Memory B cell (primary cell): ENCODE results near the gene TRIM38.
"Not testable (repeated sequence)": the region's sequence is repeated elsewhere in the genome, so short reads cannot be mapped to it uniquely, and the experiment has no call there.

Experiments
- ATAC-seq: fragments of 150-1000 bp; cut with Tn5 transposase; 2 replicates; pipeline ENCODE4 v1.10.0; 2021; ENCODE audit warnings: low read depth, mild to moderate bottlenecking, moderate library complexity
- DNase-seq, 2 donors: peaks; one replicate each; pipeline ENCODE4 v3.0.0; 2022; ENCODE audit warnings: low spot score in 2 of 2
- H3K27ac Mint-ChIP-seq: one replicate; pipeline ENCODE4 v1.8.0; 2022; ENCODE audit warnings: mild to moderate bottlenecking, moderate library complexity, mixed read lengths
- H3K27me3 Mint-ChIP-seq: one replicate; pipeline ENCODE4 v1.8.0; 2022; ENCODE audit warnings: mixed read lengths
- H3K36me3 Mint-ChIP-seq: one replicate; pipeline ENCODE4 v1.8.0; 2022; ENCODE audit warnings: mild to moderate bottlenecking, mixed read lengths
- H3K4me1 Mint-ChIP-seq: one replicate; pipeline ENCODE4 v1.8.0; 2022; ENCODE audit warnings: mixed read lengths
- H3K4me3 Mint-ChIP-seq: one replicate; pipeline ENCODE4 v1.8.0; 2022; ENCODE audit warnings: mild to moderate bottlenecking, moderate library complexity, mixed read lengths
- H3K9me3 Mint-ChIP-seq: one replicate; pipeline ENCODE4 v1.8.0; 2022; ENCODE audit warnings: mixed read lengths

TRIM38 gene

DNA sequence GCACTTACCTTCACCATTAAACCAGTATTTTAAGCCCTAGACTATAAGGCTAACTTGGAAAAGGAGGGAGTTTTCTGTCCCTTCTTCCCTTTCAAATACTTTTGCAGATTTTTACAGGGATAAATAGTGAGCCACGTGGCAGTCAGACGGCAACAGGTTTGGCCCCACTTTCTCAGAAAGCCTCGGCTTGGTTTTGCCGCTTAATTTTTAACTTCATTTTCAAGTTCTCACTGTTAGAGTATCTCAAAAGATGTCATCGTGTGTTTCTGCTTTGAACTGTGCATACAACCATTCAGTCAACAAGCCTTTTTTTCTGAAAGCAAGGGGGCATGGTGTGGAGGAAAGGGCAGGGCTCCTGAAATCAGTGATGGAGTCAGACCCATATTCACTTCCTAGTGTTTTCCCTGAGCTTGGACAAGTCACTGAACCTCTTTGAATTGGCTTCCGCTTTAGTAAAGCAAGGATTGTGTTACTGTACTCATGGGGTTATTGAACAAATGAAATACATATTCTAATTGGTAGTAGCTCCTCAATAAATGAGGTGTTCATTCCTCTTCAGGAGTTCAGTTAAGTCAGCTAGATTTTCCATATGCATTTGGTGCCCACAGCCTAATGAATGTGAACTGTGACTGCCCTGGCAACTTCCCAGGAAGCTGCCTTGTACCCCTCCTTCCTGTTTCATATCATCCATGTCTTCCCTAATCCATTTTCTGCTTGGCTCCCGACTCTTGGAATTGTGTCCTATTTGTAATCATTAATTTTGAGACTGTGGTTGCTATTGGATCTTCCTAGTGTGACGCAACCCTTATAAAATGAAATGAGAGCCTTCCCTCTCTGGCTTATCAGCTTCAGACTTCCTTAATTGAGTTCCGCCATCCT, 31.8 kb upstream of the TRIM38 start, which contains the start of gene SLC17A2:
Gene SLC17A2 (minus strand): TSS at position 160 of the 879 bp plus-strand sequence. CDS start 4,895 bp downstream, outside the sequence.
- Mint-ChIP-seq H3K9me3 (no peaks in the 10 kb centered on the region), H3K4me1 (no peaks in the 10 kb centered on the region), H3K27me3 (peaks cover 4% of the 10 kb centered on the region), H3K4me3 (no peak within 1 kb of the TSS), H3K27ac (no peak within 1 kb of the TSS), H3K36me3 (no peaks in the 10 kb centered on the region)
- ATAC-seq, result no peak
- DNase-seq, result no peak

DNA sequence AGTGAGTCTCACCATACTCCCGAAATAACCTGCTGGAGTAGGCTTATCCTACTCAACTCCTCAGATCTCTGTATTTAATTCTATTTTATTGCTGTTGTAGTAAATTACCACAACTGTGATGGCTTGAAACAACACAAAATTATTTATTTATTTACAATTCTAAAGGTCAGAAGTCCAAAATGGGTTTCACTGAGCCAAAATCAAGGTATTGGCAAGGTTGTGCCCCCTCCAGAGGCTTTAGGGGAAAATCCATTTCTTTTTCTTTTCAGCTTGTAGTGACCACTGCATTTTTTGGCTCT, 31.2 kb upstream of the TRIM38 start:
- Mint-ChIP-seq H3K4me1 (no peaks in the 10 kb centered on the region), H3K4me3 (no peak overlapping the region), H3K27ac (no peak overlapping the region), H3K36me3 (no peaks in the 10 kb centered on the region), H3K9me3 (no peaks in the 10 kb centered on the region), H3K27me3 (peaks cover 4% of the 10 kb centered on the region)
- no peak for ATAC-seq
- DNase-seq, result no peak

DNA sequence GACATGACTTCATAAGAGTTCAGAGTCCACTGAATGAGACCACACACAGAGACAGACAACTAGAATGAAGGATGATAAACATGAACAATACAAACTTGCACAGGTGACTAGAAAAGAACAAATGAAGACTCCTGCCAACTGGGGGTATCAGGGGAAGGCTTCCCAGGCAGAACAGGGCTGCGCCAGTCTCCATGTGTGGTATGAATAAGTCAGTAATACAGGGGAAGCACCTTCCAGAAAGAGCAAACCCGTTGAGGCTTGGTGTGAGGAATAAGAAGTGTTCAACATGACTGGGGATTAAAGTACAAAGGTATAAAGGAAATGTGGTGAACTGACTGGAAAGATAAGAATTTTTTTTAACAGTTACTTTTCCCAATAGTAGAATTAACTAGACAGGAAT, 28.4 kb upstream of the TRIM38 start:
- H3K27me3 Mint-ChIP-seq, result peaks cover 4% of the 10 kb centered on the region
- no peaks in the 10 kb centered on the region for H3K4me1 Mint-ChIP-seq
- DNase-seq, result no peak
- no peak for ATAC-seq
- H3K27ac Mint-ChIP-seq, result no peak overlapping the region
- H3K4me3 Mint-ChIP-seq, result no peak overlapping the region
- H3K36me3 Mint-ChIP-seq, result no peaks in the 10 kb centered on the region
- no peaks in the 10 kb centered on the region for H3K9me3 Mint-ChIP-seq

DNA sequence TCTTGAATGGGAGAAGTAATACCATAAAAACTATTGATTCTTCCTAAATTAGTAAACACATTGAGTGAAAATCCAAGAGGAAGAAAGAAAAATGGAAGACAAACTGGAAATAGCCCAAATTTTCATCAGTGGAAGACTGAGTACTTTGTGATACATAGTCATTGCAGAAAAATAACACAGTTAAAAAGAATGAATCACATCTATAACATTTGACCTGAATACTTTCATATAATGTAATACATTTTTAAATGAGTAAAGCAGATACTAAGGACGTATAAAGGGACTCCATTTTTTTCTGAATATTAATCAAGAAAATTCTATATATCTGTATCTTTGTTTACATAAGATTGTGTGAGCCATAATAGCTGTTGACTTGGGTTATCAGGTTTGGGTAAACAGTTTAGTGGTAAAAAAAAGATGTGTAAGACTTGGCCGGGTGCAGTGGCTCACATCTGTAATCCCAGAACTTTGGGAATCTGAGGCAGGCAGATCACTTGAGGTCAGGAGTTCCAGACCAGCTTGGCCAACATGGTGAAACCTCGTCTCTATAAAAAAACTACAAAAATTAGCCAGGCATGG, 27.8 kb upstream of the TRIM38 start:
- ATAC-seq (no peak), DNase-seq (no peak)
- no peaks in the 10 kb centered on the region for H3K9me3 Mint-ChIP-seq
- H3K36me3 Mint-ChIP-seq, result no peaks in the 10 kb centered on the region
- H3K27ac Mint-ChIP-seq, result no peak overlapping the region
- H3K4me3 Mint-ChIP-seq, result no peak overlapping the region
- H3K4me1 Mint-ChIP-seq, result no peaks in the 10 kb centered on the region
- H3K27me3 Mint-ChIP-seq, result peaks cover 4% of the 10 kb centered on the region

DNA sequence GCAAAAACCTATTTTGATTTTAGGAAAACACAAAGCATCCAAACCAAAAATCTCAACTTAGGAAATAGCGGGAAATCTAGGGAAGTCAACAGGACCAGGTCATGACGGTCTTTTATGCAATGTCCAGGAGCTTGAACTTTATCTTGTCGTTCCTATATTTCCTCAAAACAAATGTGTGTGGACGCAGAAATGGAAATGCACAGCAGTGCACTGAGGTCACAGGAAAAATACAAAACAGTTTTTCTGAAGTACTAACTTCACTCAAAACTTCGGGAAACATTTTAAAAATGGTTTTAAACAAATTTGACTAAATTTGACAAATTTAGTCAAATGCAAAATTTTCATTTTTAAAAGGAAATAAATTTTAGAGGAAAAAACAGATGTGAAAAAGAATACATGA, 26.6 kb upstream of the TRIM38 start:
- Mint-ChIP-seq H3K9me3 (no peaks in the 10 kb centered on the region), H3K36me3 (no peaks in the 10 kb centered on the region), H3K27me3 (peaks cover 4% of the 10 kb centered on the region), H3K4me1 (no peaks in the 10 kb centered on the region), H3K27ac (no peak overlapping the region), H3K4me3 (no peak overlapping the region)
- ATAC-seq (no peak), DNase-seq (no peak)

DNA sequence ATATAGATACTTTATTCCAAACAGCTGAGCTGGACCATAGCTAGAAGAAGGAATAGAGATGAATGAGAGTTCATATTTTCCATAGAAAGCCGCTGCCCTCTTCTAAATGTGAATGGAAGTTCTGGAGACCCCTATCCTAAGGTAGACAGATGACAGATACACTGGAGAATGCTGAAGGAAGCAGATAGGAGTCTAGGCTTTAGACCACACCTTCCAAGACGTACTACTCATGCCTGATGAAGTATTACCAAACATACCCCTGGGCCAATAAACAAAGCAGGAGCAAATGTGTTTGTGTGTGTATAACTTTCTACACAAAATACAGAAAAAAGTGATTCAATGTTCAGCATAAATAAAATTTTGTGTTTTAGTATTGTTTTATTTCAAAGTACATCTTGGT, 23.0 kb upstream of the TRIM38 start:
- Mint-ChIP-seq H3K36me3 (no peaks in the 10 kb centered on the region), H3K27ac (no peak overlapping the region), H3K27me3 (peaks cover 1% of the 10 kb centered on the region), H3K9me3 (no peaks in the 10 kb centered on the region), H3K4me1 (peaks cover 3% of the 10 kb centered on the region), H3K4me3 (no peak overlapping the region)
- no peak for ATAC-seq
- no peak for DNase-seq

DNA sequence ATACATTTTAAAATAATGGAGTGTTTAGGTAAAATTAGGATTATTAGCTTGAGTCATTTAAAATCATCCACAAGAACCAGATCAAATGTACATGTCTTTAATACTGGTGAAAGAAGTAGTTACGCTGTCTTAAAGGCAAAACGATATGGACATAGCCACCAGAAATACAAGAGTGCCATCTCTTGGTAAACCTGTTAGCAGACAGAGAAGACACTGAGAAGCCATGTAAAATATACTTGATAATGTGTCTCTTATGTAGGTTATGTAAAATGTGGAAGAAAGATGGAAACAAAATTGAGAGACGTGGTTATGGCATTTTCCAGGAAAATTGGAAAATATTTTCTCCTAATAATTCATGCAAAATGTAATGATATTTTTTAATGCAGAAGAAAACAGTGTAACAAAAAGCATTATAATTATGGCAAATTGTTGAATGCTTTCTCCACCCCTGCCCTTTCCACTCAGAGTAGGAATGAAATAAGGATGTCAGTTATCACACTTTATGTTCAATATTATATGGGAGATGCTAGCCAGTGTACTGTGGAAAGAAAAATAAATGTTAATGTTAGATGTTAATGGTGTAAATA, 19.9 kb upstream of the TRIM38 start:
- Mint-ChIP-seq H3K27ac (no peak overlapping the region), H3K27me3 (no peaks in the 10 kb centered on the region), H3K4me1 (peaks cover 11% of the 10 kb centered on the region), H3K9me3 (peaks cover 3% of the 10 kb centered on the region), H3K4me3 (no peak overlapping the region), H3K36me3 (peaks cover 4% of the 10 kb centered on the region)
- DNase-seq, result no peak
- ATAC-seq, result peak; percentile 73

DNA sequence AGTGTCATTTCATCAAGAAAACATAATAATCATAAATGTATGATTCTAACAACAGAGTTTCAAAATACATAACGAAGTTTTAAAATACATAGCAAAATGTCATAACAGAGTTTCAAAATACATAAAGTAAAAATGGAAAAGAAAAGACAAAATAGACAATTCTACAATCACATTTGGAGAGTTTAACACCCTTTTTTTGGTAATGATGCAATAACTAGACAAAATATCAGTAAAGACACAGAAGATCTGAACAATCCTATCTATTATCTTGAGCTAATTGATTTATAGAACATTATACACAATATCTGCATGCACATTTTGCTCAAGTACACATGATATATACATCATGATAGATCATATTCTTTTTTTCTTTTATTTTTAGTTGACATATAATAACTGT, 18.7 kb upstream of the TRIM38 start:
- Mint-ChIP-seq H3K4me3 (no peak overlapping the region), H3K27me3 (no peaks in the 10 kb centered on the region), H3K4me1 (peaks cover 11% of the 10 kb centered on the region), H3K27ac (no peak overlapping the region), H3K36me3 (peaks cover 4% of the 10 kb centered on the region), H3K9me3 (peaks cover 3% of the 10 kb centered on the region)
- no peak for ATAC-seq
- no peak for DNase-seq

DNA sequence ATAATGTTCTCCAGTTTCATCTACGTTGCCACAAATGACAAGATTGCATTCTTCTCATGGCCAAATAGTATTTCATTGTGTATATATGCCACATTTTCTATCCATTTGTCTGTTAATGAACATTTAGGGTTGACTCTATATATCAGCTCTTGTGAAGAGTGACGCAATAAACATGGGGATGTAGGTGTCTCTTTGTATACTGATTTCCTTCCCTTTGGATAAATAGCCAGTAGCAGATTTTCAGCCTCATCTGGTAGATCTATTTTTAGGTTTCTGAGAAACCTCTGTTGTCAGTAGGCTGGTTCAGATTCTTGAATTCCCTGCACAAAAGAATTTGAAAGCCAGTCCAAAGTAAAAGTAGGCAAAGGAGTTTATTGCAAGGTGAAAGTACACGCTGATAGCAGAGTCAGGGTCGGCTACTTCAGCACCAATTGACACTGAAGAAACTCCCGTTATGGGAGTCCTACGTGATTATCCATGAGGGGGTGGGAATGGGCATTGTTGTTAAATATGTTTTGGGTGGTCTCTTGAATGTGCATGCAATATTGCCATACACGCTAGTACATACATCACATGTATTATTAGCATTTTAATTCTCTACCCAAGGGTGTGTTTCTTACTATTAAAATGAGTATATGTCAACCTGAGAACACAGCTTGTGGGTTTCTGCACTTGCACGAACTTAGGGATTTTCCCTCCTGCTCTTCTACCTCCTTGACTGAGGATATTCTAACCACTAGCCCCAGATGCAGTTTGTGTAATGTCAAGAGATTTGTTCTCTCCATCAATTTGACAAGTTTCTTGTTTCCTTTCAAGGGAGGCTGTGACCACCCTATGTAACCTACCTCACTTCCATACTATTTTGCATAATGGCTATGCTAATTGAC, 17.7 kb upstream of the TRIM38 start:
- Mint-ChIP-seq H3K4me3 (no peak overlapping the region), H3K36me3 (peaks cover 4% of the 10 kb centered on the region), H3K27me3 (no peaks in the 10 kb centered on the region), H3K4me1 (peaks cover 11% of the 10 kb centered on the region), H3K9me3 (peaks cover 3% of the 10 kb centered on the region), H3K27ac (no peak overlapping the region)
- DNase-seq (no peak), ATAC-seq (no peak)

DNA sequence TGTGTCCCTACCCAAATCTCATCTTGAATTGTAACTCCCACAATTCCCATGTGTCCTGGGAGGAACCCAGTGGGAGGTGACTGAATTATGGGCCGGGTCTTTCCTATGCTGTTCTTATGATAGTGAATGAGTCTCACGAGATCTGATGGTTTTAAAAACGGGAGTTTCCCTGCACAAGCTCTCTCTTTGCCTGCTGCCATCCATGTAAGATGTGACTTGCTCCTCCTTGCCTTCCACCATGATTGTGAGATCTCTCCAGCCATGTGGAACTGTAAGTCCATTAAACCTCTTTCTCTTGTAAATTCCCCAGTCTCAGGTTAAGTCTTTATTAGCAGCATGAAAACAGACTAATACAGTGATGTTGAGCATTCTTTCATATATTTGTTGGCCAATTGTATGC, 16.9 kb upstream of the TRIM38 start:
- ATAC-seq, H3K27me3 Mint-ChIP-seq, H3K36me3 Mint-ChIP-seq, DNase-seq, H3K9me3 Mint-ChIP-seq, H3K27ac Mint-ChIP-seq, H3K4me3 Mint-ChIP-seq: not testable (repeated sequence)
- peaks cover 11% of the 10 kb centered on the region for H3K4me1 Mint-ChIP-seq

DNA sequence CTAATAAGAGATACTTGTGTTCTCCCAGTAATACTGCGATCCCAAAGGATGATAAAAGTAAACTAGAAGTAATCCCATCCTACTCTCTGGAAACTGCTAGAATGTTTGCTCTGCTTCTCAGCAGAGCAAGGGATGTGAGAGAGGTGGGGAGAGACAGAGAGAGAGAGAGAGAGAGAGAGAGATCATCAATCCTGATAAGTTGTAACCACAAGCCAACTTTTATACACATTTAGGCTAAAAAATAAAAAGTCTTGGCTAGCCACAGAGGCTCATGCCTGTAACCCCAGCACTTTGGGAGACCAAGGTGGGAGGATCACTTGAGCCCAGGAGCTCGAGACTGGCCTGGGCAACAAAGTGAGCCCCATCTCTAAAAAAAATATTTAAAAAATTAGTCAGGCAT, 16.0 kb upstream of the TRIM38 start:
- peaks cover 5% of the 10 kb centered on the region for H3K36me3 Mint-ChIP-seq
- H3K4me1 Mint-ChIP-seq, result peaks cover 11% of the 10 kb centered on the region
- H3K27ac Mint-ChIP-seq, result no peak overlapping the region
- H3K27me3 Mint-ChIP-seq, result no peaks in the 10 kb centered on the region
- ATAC-seq, result no peak
- peaks cover 4% of the 10 kb centered on the region for H3K9me3 Mint-ChIP-seq
- no peak overlapping the region for H3K4me3 Mint-ChIP-seq
- DNase-seq, result no peak

DNA sequence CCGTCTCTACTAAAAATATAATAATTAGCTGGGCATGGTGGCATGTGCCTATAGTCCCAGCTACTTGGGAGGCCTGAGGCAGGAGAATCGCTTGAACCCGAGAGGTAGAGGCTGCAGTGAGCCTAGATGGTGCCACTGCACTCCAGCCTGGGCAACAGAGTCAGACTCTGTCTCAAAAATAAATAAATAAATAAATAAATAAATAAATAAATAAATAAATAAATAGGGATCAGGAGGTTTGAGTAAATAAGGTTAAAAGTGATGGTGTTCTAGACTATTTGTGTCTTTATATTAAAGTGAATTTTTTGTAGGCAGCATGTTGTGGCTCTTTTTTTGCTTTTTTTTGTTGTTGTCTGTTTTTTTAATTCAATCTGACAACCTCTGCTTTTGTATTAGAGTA, 15.1 kb upstream of the TRIM38 start:
- not testable (repeated sequence) for H3K4me3 Mint-ChIP-seq, H3K36me3 Mint-ChIP-seq, DNase-seq, ATAC-seq, H3K9me3 Mint-ChIP-seq, H3K27me3 Mint-ChIP-seq, H3K27ac Mint-ChIP-seq
- H3K4me1 Mint-ChIP-seq, result peaks cover 11% of the 10 kb centered on the region

DNA sequence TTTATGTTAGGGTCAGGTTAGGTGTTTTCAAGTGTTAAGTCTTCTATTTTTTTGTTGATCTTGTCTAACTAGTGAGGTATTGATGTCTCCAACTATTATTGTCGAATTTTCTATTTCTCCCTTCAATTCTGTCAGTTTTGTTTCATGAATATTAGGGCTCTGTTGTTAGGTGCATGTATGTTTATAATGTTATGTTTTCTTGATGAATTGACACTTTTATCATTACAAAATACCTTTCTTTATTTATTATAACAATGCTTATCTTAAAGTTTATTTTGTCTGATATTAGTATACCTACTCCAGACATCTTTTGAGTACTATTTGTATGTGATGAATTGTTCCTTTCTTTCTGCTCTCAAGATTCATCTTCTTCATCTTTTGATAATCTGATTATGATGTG, 12.9 kb upstream of the TRIM38 start:
- H3K27ac Mint-ChIP-seq, result no peak overlapping the region
- H3K27me3 Mint-ChIP-seq, result no peaks in the 10 kb centered on the region
- ATAC-seq (no peak), DNase-seq (no peak)
- H3K9me3 Mint-ChIP-seq, result peaks cover 4% of the 10 kb centered on the region
- no peak overlapping the region for H3K4me3 Mint-ChIP-seq
- H3K36me3 Mint-ChIP-seq, result peaks cover 5% of the 10 kb centered on the region
- peaks cover 8% of the 10 kb centered on the region for H3K4me1 Mint-ChIP-seq

DNA sequence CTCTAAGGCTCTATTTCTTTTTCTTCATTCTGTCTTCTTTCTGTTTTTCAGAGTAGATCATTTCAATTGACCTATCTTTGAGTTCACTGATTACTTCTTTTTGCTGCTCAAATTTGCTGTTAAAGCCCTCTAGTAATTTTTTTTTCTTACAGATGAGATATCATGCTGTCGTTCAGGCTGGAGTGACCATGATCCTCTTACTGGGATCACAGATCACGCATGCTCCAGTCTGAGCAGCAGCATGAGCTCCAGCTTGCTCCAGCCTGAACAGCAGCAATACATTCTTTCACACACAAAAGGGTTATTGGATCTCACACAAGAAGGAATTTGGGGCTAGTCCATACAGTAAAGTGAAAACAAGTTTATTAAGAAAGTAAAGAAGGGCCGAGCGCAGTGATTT, 12.3 kb upstream of the TRIM38 start:
- no peak for DNase-seq
- no peak for ATAC-seq
- H3K9me3 Mint-ChIP-seq, result peaks cover 4% of the 10 kb centered on the region
- H3K4me3 Mint-ChIP-seq, result no peak overlapping the region
- peaks cover 5% of the 10 kb centered on the region for H3K36me3 Mint-ChIP-seq
- H3K27me3 Mint-ChIP-seq, result no peaks in the 10 kb centered on the region
- peaks cover 5% of the 10 kb centered on the region for H3K4me1 Mint-ChIP-seq
- no peak overlapping the region for H3K27ac Mint-ChIP-seq
